ENCODE results near the gene PKN2. TPM values are rescaled to one million over a fixed set of nuclear protein-coding genes. Genes with fewer than 3 reads are reported as not detected.
"Not testable (repeated sequence)": the region's sequence is repeated elsewhere in the genome, so short reads cannot be mapped to it uniquely, and the experiment has no call there.

The PKN2 gene
- total RNA-seq, 6 experiments from 2014 or later = 13.6 to 16.6 (median 15.0) TPM

DNA sequence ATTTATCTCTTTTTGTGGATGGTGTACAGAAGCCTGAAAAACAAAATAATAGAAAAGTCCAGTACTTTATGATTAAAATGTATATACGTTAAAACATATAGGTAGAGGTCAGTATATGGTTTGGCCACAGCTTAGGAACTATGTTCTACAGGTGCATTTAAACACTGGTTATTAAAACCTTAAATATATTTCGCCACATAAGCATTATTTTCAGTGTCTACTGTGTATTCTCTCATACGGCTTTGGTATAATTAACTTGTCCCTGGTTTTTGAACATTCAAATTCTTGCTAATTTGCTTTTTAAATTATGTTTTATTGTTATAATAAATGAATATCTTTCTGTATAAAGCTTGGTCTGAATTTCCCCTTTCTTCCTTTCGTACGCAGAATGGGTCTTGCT, 119.4 kb downstream of the PKN2 start:
- H3K4me3 ChIP-seq = no peak overlapping the region
- H3K36me3 ChIP-seq = peaks cover 0 to 33% (median 16%) of the 10 kb centered on the region in 4 donors
- ATAC-seq (no peak), DNase-seq (no peak)
- no peak overlapping the region for H3K27ac ChIP-seq
- H3K9me3 ChIP-seq = no peaks in the 10 kb centered on the region
- H3K27me3 ChIP-seq = no peaks in the 10 kb centered on the region
- intact Hi-C loops (cut with DNase I) = no loop called here
- WGBS (ENCODE audit: insufficient coverage, low coverage, low lambda C conversion rate, missing lambda C conversion rate) = 95% methylated on average over 5 of the region's 5 CpGs
- H3K4me1 ChIP-seq = no peaks in the 10 kb centered on the region
- TF ChIP-seq POLR2A (IDR thresholded peaks at IDR 0.05) = no peak
- TF ChIP-seq, protein P1, sequence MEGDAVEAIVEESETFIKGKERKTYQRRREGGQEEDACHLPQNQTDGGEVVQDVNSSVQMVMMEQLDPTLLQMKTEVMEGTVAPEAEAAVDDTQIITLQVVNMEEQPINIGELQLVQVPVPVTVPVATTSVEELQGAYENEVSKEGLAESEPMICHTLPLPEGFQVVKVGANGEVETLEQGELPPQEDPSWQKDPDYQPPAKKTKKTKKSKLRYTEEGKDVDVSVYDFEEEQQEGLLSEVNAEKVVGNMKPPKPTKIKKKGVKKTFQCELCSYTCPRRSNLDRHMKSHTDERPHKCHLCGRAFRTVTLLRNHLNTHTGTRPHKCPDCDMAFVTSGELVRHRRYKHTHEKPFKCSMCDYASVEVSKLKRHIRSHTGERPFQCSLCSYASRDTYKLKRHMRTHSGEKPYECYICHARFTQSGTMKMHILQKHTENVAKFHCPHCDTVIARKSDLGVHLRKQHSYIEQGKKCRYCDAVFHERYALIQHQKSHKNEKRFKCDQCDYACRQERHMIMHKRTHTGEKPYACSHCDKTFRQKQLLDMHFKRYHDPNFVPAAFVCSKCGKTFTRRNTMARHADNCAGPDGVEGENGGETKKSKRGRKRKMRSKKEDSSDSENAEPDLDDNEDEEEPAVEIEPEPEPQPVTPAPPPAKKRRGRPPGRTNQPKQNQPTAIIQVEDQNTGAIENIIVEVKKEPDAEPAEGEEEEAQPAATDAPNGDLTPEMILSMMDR (IDR thresholded peaks at IDR 0.05) = no peak

GRCh38 chr1:88812366-88812765, 128.3 kb downstream of the PKN2 start:
- intact Hi-C loops (cut with DNase I) = no loop called here
- Histone ChIP-seq H3K4me3 (no peak overlapping the region), H3K27me3 (no peaks in the 10 kb centered on the region), H3K4me1 (no peaks in the 10 kb centered on the region), H3K9me3 (no peaks in the 10 kb centered on the region), H3K27ac (no peak overlapping the region), H3K36me3 (peaks cover 0 to 23% (median 7%) of the 10 kb centered on the region in 4 donors)
- ATAC-seq = no peak
- no peak for DNase-seq
- no peak for TF ChIP-seq POLR2A (IDR thresholded peaks at IDR 0.05)
- TF ChIP-seq, protein P1 (IDR thresholded peaks at IDR 0.05) = no peak

DNA sequence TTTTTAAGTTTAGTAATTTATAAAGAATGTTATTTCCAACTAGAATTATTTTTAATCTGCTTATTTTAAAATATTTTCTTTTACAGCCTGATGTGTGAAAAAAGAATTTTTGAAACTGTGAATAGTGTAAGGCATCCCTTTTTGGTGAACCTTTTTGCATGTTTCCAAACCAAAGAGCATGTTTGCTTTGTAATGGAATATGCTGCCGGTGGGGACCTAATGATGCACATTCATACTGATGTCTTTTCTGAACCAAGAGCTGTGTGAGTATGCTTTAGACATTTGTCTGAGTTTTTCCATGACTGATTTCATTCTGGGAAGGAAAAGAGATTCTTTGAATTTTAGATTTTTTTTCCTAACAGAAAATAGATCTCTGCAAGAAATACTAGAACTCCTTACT, 129.4 kb downstream of the PKN2 start:
- TF ChIP-seq, protein P1 (IDR thresholded peaks at IDR 0.05) = no peak
- no peak for TF ChIP-seq POLR2A (IDR thresholded peaks at IDR 0.05)
- ATAC-seq (no peak), DNase-seq (no peak)
- intact Hi-C loops (cut with DNase I) = no loop called here
- Histone ChIP-seq H3K4me3 (no peak overlapping the region), H3K36me3 (peaks cover 0 to 18% (median 5%) of the 10 kb centered on the region in 4 donors), H3K27ac (no peak overlapping the region), H3K4me1 (no peaks in the 10 kb centered on the region), H3K9me3 (no peaks in the 10 kb centered on the region), H3K27me3 (no peaks in the 10 kb centered on the region)
- 80% methylated on average over 1 of the region's 1 CpG for WGBS (ENCODE audit: insufficient coverage, low coverage, low lambda C conversion rate, missing lambda C conversion rate)

GRCh38 chr1:88819642-88820041, 135.6 kb downstream of the PKN2 start:
- H3K4me3 ChIP-seq; H3K36me3 ChIP-seq; H3K27me3 ChIP-seq; DNase-seq; H3K4me1 ChIP-seq; intact Hi-C loops (cut with DNase I); H3K27ac ChIP-seq; H3K9me3 ChIP-seq; ATAC-seq: not testable (repeated sequence)
- WGBS (ENCODE audit: insufficient coverage, low coverage, low lambda C conversion rate, missing lambda C conversion rate) = 100% methylated on average over 2 of the region's 3 CpGs

DNA sequence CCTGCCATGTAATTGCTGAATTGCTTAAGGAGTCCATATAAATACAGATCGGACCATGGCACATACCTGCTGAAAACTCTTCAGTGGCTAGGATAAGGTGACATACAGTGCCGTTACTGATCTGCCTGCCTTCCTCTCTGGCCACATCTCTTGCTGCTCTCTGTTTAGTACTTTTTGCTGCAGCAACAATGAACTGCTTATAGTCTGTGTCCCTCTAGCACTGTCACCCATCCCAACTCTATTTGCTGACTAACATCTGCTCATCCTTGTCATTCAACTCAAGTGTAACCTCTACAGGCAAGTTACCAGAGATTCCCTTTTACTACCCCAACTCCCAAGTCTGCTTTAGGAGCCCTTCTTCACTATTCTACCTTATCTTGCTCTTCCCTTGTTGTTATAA, 141.6 kb downstream of the PKN2 start:
- Histone ChIP-seq H3K36me3 (peaks cover 2 to 10% (median 7%) of the 10 kb centered on the region in 4 donors), H3K9me3 (no peaks in the 10 kb centered on the region), H3K4me3 (no peak overlapping the region), H3K4me1 (no peaks in the 10 kb centered on the region), H3K27me3 (no peaks in the 10 kb centered on the region), H3K27ac (no peak overlapping the region)
- DNase-seq = no peak
- 96% methylated on average over 2 of the region's 2 CpGs for WGBS (ENCODE audit: insufficient coverage, low coverage, low lambda C conversion rate, missing lambda C conversion rate)
- ATAC-seq = no peak
- TF ChIP-seq POLR2A (IDR thresholded peaks at IDR 0.05) = no peak
- intact Hi-C loops (cut with DNase I) = no loop called here

GRCh38 chr1:88847643-88848042, 163.6 kb downstream of the PKN2 start:
- Histone ChIP-seq H3K4me3 (no peak overlapping the region), H3K9me3 (no peaks in the 10 kb centered on the region), H3K27ac (no peak overlapping the region), H3K27me3 (no peaks in the 10 kb centered on the region), H3K36me3 (peaks cover 0 to 18% (median 6%) of the 10 kb centered on the region in 4 donors), H3K4me1 (no peaks in the 10 kb centered on the region)
- DNase-seq = no peak
- 0% methylated on average over 1 of the region's 1 CpG for WGBS (ENCODE audit: insufficient coverage, low coverage, low lambda C conversion rate, missing lambda C conversion rate)
- TF ChIP-seq POLR2A (IDR thresholded peaks at IDR 0.05) = no peak
- TF ChIP-seq, protein P1 (IDR thresholded peaks at IDR 0.05) = no peak
- no peak for ATAC-seq
- intact Hi-C loops (cut with DNase I) = no loop called here

All from right lobe of liver (tissue), 6 donors.